ENCODE measurements around the gene TESMIN. TPM values are rescaled to one million over a fixed set of nuclear protein-coding genes. Genes with fewer than 3 reads are reported as not detected.

Gene TESMIN
- total and polyA plus RNA-seq, 5 donors: 0.38 to 1.0 (median 0.89) TPM

GRCh38 chr11:68709062-68709461, 42.3 kb downstream of the TESMIN start:
- no peak overlapping the region for H3K4me3 ChIP-seq (ENCODE audit: low read length)
- DNase-seq: no peak
- intact Hi-C loops (cut with DNase I): no loop called here

GRCh38 chr11:68707527-68707926, 43.8 kb downstream of the TESMIN start:
- WGBS: 91% methylated on average over 7 of the region's 7 CpGs
- no peak for ATAC-seq

More at GRCh38 chr11:68709062-68709461, 42.3 kb downstream of the TESMIN start:
- Histone ChIP-seq H3K27me3 (ENCODE audit: control insufficient read depth, insufficient read depth) (no peaks in the 10 kb centered on the region), H3K27ac (ENCODE audit: low read length) (no peak overlapping the region), H3K9me3 (ENCODE audit: control insufficient read depth, low read length) (no peaks in the 10 kb centered on the region), H3K4me1 (ENCODE audit: control insufficient read depth, insufficient read depth, low read length) (no peaks in the 10 kb centered on the region)
- WGBS: 78% methylated on average over 12 of the region's 12 CpGs
- no peak for ATAC-seq

GRCh38 chr11:68704887-68705286, 46.4 kb downstream of the TESMIN start:
- no peaks in the 10 kb centered on the region for H3K9me3 ChIP-seq (ENCODE audit: control insufficient read depth, low read length)
- DNase-seq (no peak), ATAC-seq (no peak)
- no peaks in the 10 kb centered on the region for H3K4me1 ChIP-seq (ENCODE audit: control insufficient read depth, insufficient read depth, low read length)
- H3K27ac ChIP-seq (ENCODE audit: low read length): no peak overlapping the region
- no peak overlapping the region for H3K4me3 ChIP-seq (ENCODE audit: low read length)
- intact Hi-C loops (cut with DNase I): no loop called here
- 20% methylated on average over 16 of the region's 16 CpGs for WGBS
- H3K27me3 ChIP-seq (ENCODE audit: control insufficient read depth, insufficient read depth): no peaks in the 10 kb centered on the region

More at GRCh38 chr11:68707527-68707926, 43.8 kb downstream of the TESMIN start:
- intact Hi-C loops (cut with DNase I): no loop called here
- H3K27ac ChIP-seq (ENCODE audit: low read length): no peak overlapping the region
- DNase-seq: no peak
- H3K4me1 ChIP-seq (ENCODE audit: control insufficient read depth, insufficient read depth, low read length): no peaks in the 10 kb centered on the region
- H3K27me3 ChIP-seq (ENCODE audit: control insufficient read depth, insufficient read depth): no peaks in the 10 kb centered on the region
- H3K9me3 ChIP-seq (ENCODE audit: control insufficient read depth, low read length): no peaks in the 10 kb centered on the region
- H3K4me3 ChIP-seq (ENCODE audit: low read length): no peak overlapping the region

GRCh38 chr11:68698993-68699392, 52.3 kb downstream of the TESMIN start:
- no peak overlapping the region for H3K27ac ChIP-seq (ENCODE audit: low read length)
- WGBS: 92% methylated on average over 2 of the region's 2 CpGs
- H3K9me3 ChIP-seq (ENCODE audit: control insufficient read depth, low read length): peaks cover 3% of the 10 kb centered on the region
- no peaks in the 10 kb centered on the region for H3K27me3 ChIP-seq (ENCODE audit: control insufficient read depth, insufficient read depth)
- DNase-seq: no peak
- no peak for ATAC-seq
- no peaks in the 10 kb centered on the region for H3K4me1 ChIP-seq (ENCODE audit: control insufficient read depth, insufficient read depth, low read length)
- no peak overlapping the region for H3K4me3 ChIP-seq (ENCODE audit: low read length)
- intact Hi-C loops (cut with DNase I): no loop called here

GRCh38 chr11:68695531-68695930, 55.8 kb downstream of the TESMIN start:
- Histone ChIP-seq H3K4me3 (ENCODE audit: low read length) (no peak overlapping the region), H3K9me3 (ENCODE audit: control insufficient read depth, low read length) (peaks cover 3% of the 10 kb centered on the region), H3K27me3 (ENCODE audit: control insufficient read depth, insufficient read depth) (no peaks in the 10 kb centered on the region), H3K4me1 (ENCODE audit: control insufficient read depth, insufficient read depth, low read length) (no peaks in the 10 kb centered on the region), H3K27ac (ENCODE audit: low read length) (no peak overlapping the region)
- DNase-seq (no peak), ATAC-seq (no peak)
- WGBS: 52% methylated on average over 2 of the region's 2 CpGs
- intact Hi-C loops (cut with DNase I): no loop called here

GRCh38 chr11:68694431-68695297, 56.7 kb downstream of the TESMIN start:
- no peak for ATAC-seq
- no peak for DNase-seq
- intact Hi-C loops (cut with DNase I): no loop called here
- no peaks in the 10 kb centered on the region for H3K27me3 ChIP-seq (ENCODE audit: control insufficient read depth, insufficient read depth)
- H3K27ac ChIP-seq (ENCODE audit: low read length): no peak overlapping the region
- no peak overlapping the region for H3K4me3 ChIP-seq (ENCODE audit: low read length)
- 77% methylated on average over 5 of the region's 5 CpGs for WGBS
- no peaks in the 10 kb centered on the region for H3K4me1 ChIP-seq (ENCODE audit: control insufficient read depth, insufficient read depth, low read length)
- peaks cover 3% of the 10 kb centered on the region for H3K9me3 ChIP-seq (ENCODE audit: control insufficient read depth, low read length)

- intact Hi-C loops (cut with DNase I): no loop called here
- Histone ChIP-seq H3K27ac (ENCODE audit: low read length) (no peak overlapping the region), H3K4me1 (ENCODE audit: control insufficient read depth, insufficient read depth, low read length) (no peaks in the 10 kb centered on the region), H3K4me3 (ENCODE audit: low read length) (no peak overlapping the region), H3K9me3 (ENCODE audit: control insufficient read depth, low read length) (peaks cover 3% of the 10 kb centered on the region), H3K27me3 (ENCODE audit: control insufficient read depth, insufficient read depth) (no peaks in the 10 kb centered on the region)
- 88% methylated on average over 10 of the region's 10 CpGs for WGBS
- no peak for ATAC-seq
- no peak for DNase-seq
These were observed 57.8 kb downstream of the TESMIN start for GRCh38 chr11:68693484-68693882.

- DNase-seq (no peak), ATAC-seq (no peak)
- WGBS: 56% methylated on average over 15 of the region's 15 CpGs
- peaks cover 3% of the 10 kb centered on the region for H3K9me3 ChIP-seq (ENCODE audit: control insufficient read depth, low read length)
- H3K4me3 ChIP-seq (ENCODE audit: low read length): no peak overlapping the region
- H3K4me1 ChIP-seq (ENCODE audit: control insufficient read depth, insufficient read depth, low read length): no peaks in the 10 kb centered on the region
- H3K27me3 ChIP-seq (ENCODE audit: control insufficient read depth, insufficient read depth): no peaks in the 10 kb centered on the region
- no peak overlapping the region for H3K27ac ChIP-seq (ENCODE audit: low read length)
- intact Hi-C loops (cut with DNase I): no loop called here
These were observed 58.3 kb downstream of the TESMIN start for GRCh38 chr11:68692871-68693483.

GRCh38 chr11:68692115-68692514, 59.2 kb downstream of the TESMIN start:
- H3K27ac ChIP-seq (ENCODE audit: low read length): no peak overlapping the region
- no peaks in the 10 kb centered on the region for H3K4me1 ChIP-seq (ENCODE audit: control insufficient read depth, insufficient read depth, low read length)
- 90% methylated on average over 10 of the region's 10 CpGs for WGBS
- intact Hi-C loops (cut with DNase I): no loop called here
- no peaks in the 10 kb centered on the region for H3K27me3 ChIP-seq (ENCODE audit: control insufficient read depth, insufficient read depth)
- H3K9me3 ChIP-seq (ENCODE audit: control insufficient read depth, low read length): peaks cover 3% of the 10 kb centered on the region
- no peak for ATAC-seq
- H3K4me3 ChIP-seq (ENCODE audit: low read length): no peak overlapping the region
- no peak for DNase-seq

GRCh38 chr11:68691402-68691784, 59.9 kb downstream of the TESMIN start:
- 88% methylated on average over 9 of the region's 9 CpGs for WGBS

GRCh38 chr11:68690671-68691401, 60.5 kb downstream of the TESMIN start:
- no peak for ATAC-seq
- peaks cover 2% of the 10 kb centered on the region for H3K9me3 ChIP-seq (ENCODE audit: control insufficient read depth, low read length)
- intact Hi-C loops (cut with DNase I): no loop called here
- no peak for DNase-seq
- H3K4me3 ChIP-seq (ENCODE audit: low read length): no peak overlapping the region
- H3K27ac ChIP-seq (ENCODE audit: low read length): no peak overlapping the region
- no peaks in the 10 kb centered on the region for H3K4me1 ChIP-seq (ENCODE audit: control insufficient read depth, insufficient read depth, low read length)
- WGBS: 58% methylated on average over 16 of the region's 16 CpGs
- no peaks in the 10 kb centered on the region for H3K27me3 ChIP-seq (ENCODE audit: control insufficient read depth, insufficient read depth)

More at GRCh38 chr11:68691402-68691784, 59.9 kb downstream of the TESMIN start:
- intact Hi-C loops (cut with DNase I): no loop called here
- no peak overlapping the region for H3K27ac ChIP-seq (ENCODE audit: low read length)
- no peak overlapping the region for H3K4me3 ChIP-seq (ENCODE audit: low read length)
- ATAC-seq (no peak), DNase-seq (no peak)
- no peaks in the 10 kb centered on the region for H3K4me1 ChIP-seq (ENCODE audit: control insufficient read depth, insufficient read depth, low read length)
- H3K9me3 ChIP-seq (ENCODE audit: control insufficient read depth, low read length): peaks cover 3% of the 10 kb centered on the region
- no peaks in the 10 kb centered on the region for H3K27me3 ChIP-seq (ENCODE audit: control insufficient read depth, insufficient read depth)
